ENCODE results near the gene LRRN2.

The LRRN2 gene

DNA sequence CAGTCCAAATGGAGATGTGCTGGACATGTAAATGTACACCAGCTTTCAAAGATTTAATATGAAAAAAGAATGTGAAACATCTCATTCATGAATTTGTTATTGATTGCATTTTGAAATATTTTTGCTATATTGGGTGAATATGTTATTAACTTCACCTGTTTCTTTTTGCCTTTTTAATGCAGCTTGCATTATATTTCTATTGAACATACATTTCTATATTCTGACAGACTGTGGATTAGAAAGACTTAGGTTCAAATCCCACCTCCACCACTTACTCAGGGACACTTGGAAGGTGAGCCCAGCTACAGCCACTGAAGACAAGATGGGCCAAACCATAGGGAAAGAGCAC is 37.8 kb downstream of the LRRN2 start:
- Histone ChIP-seq H3K36me3 (ENCODE audit: insufficient read depth, low read length) (no peaks in the 10 kb centered on the region), H3K27me3 (ENCODE audit: insufficient read depth, low read length) (no peaks in the 10 kb centered on the region), H3K4me1 (ENCODE audit: insufficient read depth, low read length, severe bottlenecking) (no peaks in the 10 kb centered on the region), H3K9me2 (ENCODE audit: low read depth, low read length) (no peaks in the 10 kb centered on the region), H3K4me3 (ENCODE audit: low read depth, low read length, poor library complexity, severe bottlenecking) (no peak overlapping the region), H3F3A (ENCODE audit: insufficient read depth, low read length) (no peaks in the 10 kb centered on the region), H4K20me1 (ENCODE audit: insufficient read depth, low read length) (no peaks in the 10 kb centered on the region), H3K79me2 (ENCODE audit: insufficient read depth, low read length) (no peaks in the 10 kb centered on the region), H3K9ac (ENCODE audit: low read length) (no peak overlapping the region), H2AFZ (ENCODE audit: low read length) (no peak overlapping the region), H3K27ac (ENCODE audit: low read depth, low read length, poor library complexity, severe bottlenecking) (no peak overlapping the region), H3K9me3 (ENCODE audit: low read length) (no peaks in the 10 kb centered on the region), H3K4me2 (ENCODE audit: low read length) (no peak overlapping the region)
- TF ChIP-seq, protein P1, sequence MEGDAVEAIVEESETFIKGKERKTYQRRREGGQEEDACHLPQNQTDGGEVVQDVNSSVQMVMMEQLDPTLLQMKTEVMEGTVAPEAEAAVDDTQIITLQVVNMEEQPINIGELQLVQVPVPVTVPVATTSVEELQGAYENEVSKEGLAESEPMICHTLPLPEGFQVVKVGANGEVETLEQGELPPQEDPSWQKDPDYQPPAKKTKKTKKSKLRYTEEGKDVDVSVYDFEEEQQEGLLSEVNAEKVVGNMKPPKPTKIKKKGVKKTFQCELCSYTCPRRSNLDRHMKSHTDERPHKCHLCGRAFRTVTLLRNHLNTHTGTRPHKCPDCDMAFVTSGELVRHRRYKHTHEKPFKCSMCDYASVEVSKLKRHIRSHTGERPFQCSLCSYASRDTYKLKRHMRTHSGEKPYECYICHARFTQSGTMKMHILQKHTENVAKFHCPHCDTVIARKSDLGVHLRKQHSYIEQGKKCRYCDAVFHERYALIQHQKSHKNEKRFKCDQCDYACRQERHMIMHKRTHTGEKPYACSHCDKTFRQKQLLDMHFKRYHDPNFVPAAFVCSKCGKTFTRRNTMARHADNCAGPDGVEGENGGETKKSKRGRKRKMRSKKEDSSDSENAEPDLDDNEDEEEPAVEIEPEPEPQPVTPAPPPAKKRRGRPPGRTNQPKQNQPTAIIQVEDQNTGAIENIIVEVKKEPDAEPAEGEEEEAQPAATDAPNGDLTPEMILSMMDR (IDR thresholded peaks at IDR 0.05; ENCODE audit: low read length), result no peak
- no peak for TF ChIP-seq EZH2 (IDR thresholded peaks at IDR 0.05; ENCODE audit: borderline replicate concordance, low read length)

DNA sequence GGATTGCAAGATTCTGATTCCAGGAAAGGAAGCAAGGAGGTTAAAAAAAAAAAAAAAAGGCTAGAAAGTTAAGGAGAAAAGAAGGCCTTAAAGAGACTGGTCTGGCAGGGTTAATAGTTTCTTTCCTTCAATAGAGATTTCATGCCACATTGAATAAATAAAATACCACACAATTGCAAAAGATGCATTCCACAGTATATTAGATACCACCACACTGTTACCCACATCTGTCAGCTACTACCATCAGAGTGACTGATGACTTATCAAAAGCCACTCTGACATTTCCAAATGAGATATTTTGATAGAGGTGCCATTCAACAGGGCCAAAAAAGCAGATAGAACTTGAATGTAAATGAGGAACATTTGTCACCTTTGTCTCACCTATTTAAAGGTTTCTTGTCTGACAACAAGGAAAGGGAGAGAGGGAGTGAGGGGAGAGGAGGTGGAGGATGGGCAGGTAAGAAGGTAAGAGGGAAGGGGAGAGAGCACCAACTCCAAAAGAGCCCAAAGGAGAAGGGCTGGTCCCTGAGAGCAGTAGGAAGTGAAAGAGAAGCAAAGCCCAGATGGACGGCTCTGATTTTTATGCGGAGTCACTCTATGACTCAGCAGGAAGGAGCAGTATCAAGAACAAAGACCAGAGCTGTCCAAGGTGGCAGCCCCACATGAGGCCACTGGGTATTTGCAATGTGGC is 38.3 kb downstream of the LRRN2 start:
- H3K9ac ChIP-seq (ENCODE audit: low read length), result no peak overlapping the region
- no peak overlapping the region for H2AFZ ChIP-seq (ENCODE audit: low read length)
- H3K9me2 ChIP-seq (ENCODE audit: low read depth, low read length), result no peaks in the 10 kb centered on the region
- H3K9me3 ChIP-seq (ENCODE audit: low read length), result no peaks in the 10 kb centered on the region
- no peaks in the 10 kb centered on the region for H3K36me3 ChIP-seq (ENCODE audit: insufficient read depth, low read length)
- H3K27me3 ChIP-seq (ENCODE audit: insufficient read depth, low read length), result no peaks in the 10 kb centered on the region
- H3K79me2 ChIP-seq (ENCODE audit: insufficient read depth, low read length), result no peaks in the 10 kb centered on the region
- TF ChIP-seq, protein P1 (IDR thresholded peaks at IDR 0.05; ENCODE audit: low read length), result no peak
- no peak for TF ChIP-seq EZH2 (IDR thresholded peaks at IDR 0.05; ENCODE audit: borderline replicate concordance, low read length)
- H3F3A ChIP-seq (ENCODE audit: insufficient read depth, low read length), result no peaks in the 10 kb centered on the region
- H3K4me2 ChIP-seq (ENCODE audit: low read length), result no peak overlapping the region
- H3K4me1 ChIP-seq (ENCODE audit: insufficient read depth, low read length, severe bottlenecking), result no peaks in the 10 kb centered on the region
- H4K20me1 ChIP-seq (ENCODE audit: insufficient read depth, low read length), result no peaks in the 10 kb centered on the region
- no peak overlapping the region for H3K27ac ChIP-seq (ENCODE audit: low read depth, low read length, poor library complexity, severe bottlenecking)
- no peak overlapping the region for H3K4me3 ChIP-seq (ENCODE audit: low read depth, low read length, poor library complexity, severe bottlenecking)

DNA sequence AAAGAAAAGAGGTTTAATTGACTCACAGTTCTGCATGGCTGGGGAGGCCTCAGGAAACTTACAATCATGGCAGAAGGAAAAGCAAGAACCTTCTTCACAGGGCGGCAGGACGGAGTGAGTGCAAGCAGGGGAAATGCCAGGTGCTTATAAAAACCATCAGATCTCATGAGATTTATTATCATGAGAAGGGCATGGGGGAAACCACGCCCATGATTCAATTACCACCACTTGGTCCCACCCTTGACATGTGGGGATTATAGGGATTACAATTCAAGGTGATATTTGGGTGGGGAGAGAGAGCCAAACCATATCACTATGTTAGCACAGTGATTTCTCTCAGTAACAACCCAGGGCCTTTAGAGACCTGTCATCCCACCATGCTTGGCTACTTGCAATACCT is 39.9 kb downstream of the LRRN2 start:
- no peak overlapping the region for H2AFZ ChIP-seq (ENCODE audit: low read length)
- no peaks in the 10 kb centered on the region for H3K79me2 ChIP-seq (ENCODE audit: insufficient read depth, low read length)
- no peaks in the 10 kb centered on the region for H3K9me3 ChIP-seq (ENCODE audit: low read length)
- no peaks in the 10 kb centered on the region for H4K20me1 ChIP-seq (ENCODE audit: insufficient read depth, low read length)
- H3K4me3 ChIP-seq (ENCODE audit: low read depth, low read length, poor library complexity, severe bottlenecking), result no peak overlapping the region
- no peak overlapping the region for H3K27ac ChIP-seq (ENCODE audit: low read depth, low read length, poor library complexity, severe bottlenecking)
- H3K4me2 ChIP-seq (ENCODE audit: low read length), result no peak overlapping the region
- no peaks in the 10 kb centered on the region for H3K9me2 ChIP-seq (ENCODE audit: low read depth, low read length)
- H3K9ac ChIP-seq (ENCODE audit: low read length), result no peak overlapping the region
- TF ChIP-seq, protein P1 (IDR thresholded peaks at IDR 0.05; ENCODE audit: low read length), result no peak
- TF ChIP-seq EZH2 (IDR thresholded peaks at IDR 0.05; ENCODE audit: borderline replicate concordance, low read length), result no peak
- H3K36me3 ChIP-seq (ENCODE audit: insufficient read depth, low read length), result no peaks in the 10 kb centered on the region
- no peaks in the 10 kb centered on the region for H3K4me1 ChIP-seq (ENCODE audit: insufficient read depth, low read length, severe bottlenecking)
- no peaks in the 10 kb centered on the region for H3F3A ChIP-seq (ENCODE audit: insufficient read depth, low read length)
- 0 out of 2 replicates have a peak, but pooled peaks cover 7% of the 10 kb centered on the region for H3K27me3 ChIP-seq (ENCODE audit: insufficient read depth, low read length)
